Measurements from ENCODE around the gene NOSIP. TPM values are rescaled to one million over a fixed set of nuclear protein-coding genes. Genes with fewer than 3 reads are reported as not detected.
A peak's percentile ranks its signal among the peaks of the same experiment; 100 is the strongest.

NOSIP gene
- total RNA-seq, 1 experiment from 2014 or later, result 172 TPM

DNA sequence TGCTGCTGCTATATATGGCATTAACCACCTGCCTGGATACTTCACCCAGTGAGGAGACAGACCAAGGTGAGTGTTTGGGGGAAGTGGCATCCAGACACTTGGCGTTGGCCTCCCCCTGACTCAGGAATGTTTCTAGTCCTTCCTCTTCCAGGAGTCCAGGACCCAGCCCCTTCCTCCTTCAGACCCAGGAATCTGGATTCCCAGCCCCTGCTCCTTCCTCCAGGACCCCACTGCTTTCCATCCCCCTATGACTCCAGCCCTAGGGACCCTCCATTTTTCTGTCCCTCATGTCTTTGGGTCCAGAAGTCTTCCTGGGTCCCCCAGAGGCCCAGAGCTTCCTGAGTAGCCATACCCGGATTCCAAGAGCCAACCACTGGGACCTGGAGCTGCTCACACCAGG lies 2.9 kb upstream of the NOSIP start:
- no peak for DNase-seq (ENCODE audit: low read depth)
- in situ Hi-C loops (cut with HindIII; ENCODE audit: low pct_unique_long_range_greater_than_20kb, low sequenced_read_pairs), result no loop called here

DNA sequence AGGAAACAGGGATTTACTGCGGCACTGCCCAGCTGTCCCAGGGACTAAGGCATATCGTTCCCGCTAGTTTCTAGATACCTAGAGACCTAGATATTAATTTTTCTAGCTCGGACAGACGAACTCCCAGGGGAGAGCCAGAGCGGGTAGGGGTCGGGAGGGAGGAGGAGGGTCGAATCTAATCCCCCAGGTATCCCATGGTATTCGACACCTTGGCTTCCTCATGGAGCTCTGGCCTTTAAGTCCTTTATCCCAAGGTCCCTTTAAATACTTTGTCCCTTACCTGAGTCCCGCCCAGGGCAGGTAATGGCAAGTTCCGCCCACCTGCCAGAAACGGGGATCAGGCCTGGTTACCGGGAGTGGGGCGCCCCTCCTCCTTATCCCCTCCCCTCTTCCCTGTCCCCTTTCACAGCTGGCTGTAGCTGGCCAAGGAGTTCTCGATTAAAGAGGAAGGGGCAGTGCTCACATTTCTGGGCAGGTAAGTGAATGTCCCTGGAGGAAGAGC lies 702 bp upstream of the NOSIP start, which contains the start of gene PRRG2:
Gene PRRG2 (plus strand): TSS at position 310 of the 502 bp plus-strand sequence. CDS start 1,904 bp downstream, outside the sequence.
- in situ Hi-C loops (cut with HindIII; ENCODE audit: low pct_unique_long_range_greater_than_20kb, low sequenced_read_pairs), result no loop called here
- DNase-seq (ENCODE audit: low read depth), result no peak

GRCh38 chr19:49579947-49580263 lies 451 bp downstream of the NOSIP start:
- in situ Hi-C loops (cut with HindIII; ENCODE audit: low pct_unique_long_range_greater_than_20kb, low sequenced_read_pairs), result no loop called here
- DNase-seq (ENCODE audit: low read depth), result no peak

DNA sequence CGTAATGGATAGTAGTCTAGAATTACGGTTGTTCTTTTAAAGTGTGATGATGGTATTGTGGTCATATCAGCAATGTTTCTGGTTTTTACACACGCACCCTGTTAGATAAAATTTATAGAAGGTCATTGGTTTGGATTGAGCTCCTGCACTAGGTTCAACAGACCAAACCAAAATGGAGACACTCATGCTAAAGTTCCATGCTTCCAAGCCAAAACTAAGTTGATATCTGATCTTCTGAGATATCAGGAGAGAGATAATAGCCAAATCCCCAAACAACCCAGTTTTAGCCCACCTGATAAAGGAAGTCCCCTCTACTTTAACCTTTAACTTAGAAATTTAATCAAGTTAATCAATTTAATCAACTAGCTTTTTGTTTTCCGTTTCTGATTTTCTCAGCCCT lies 1.2 kb downstream of the NOSIP start:
- in situ Hi-C loops (cut with HindIII; ENCODE audit: low pct_unique_long_range_greater_than_20kb, low sequenced_read_pairs), result no loop called here

GRCh38 chr19:49574206-49574755 lies 6.1 kb downstream of the NOSIP start:
- in situ Hi-C loops (cut with HindIII; ENCODE audit: low pct_unique_long_range_greater_than_20kb, low sequenced_read_pairs), result no loop called here
- no peak for DNase-seq (ENCODE audit: low read depth)

More for the DNA sequence above, 1.2 kb downstream of the NOSIP start:
- no peak for DNase-seq (ENCODE audit: low read depth)

- in situ Hi-C loops (cut with HindIII; ENCODE audit: low pct_unique_long_range_greater_than_20kb, low sequenced_read_pairs), result no loop called here
- no peak for DNase-seq (ENCODE audit: low read depth)
These were observed 6.9 kb downstream of the NOSIP start for GRCh38 chr19:49573425-49573824.

DNA sequence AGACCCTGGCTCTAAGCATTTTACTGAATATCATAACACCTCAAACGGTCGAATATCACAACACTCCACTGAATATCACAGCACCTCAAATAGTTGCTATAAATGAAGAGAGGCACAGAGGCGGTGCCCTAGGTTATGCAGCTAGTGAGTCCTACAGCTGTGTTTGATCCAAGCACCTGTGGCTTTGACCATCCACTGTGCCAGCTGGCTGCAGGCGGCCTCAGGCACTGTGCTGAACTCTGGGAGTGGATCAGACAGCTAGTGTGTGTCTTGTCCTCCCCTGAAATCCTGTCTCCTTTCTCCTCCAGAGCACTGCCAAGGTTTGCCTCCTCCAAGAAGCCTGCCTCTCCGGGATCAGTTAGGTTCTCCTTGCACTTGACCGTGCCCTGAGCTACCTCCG lies 7.3 kb downstream of the NOSIP start:
- in situ Hi-C loops (cut with HindIII; ENCODE audit: low pct_unique_long_range_greater_than_20kb, low sequenced_read_pairs), result no loop called here

DNA sequence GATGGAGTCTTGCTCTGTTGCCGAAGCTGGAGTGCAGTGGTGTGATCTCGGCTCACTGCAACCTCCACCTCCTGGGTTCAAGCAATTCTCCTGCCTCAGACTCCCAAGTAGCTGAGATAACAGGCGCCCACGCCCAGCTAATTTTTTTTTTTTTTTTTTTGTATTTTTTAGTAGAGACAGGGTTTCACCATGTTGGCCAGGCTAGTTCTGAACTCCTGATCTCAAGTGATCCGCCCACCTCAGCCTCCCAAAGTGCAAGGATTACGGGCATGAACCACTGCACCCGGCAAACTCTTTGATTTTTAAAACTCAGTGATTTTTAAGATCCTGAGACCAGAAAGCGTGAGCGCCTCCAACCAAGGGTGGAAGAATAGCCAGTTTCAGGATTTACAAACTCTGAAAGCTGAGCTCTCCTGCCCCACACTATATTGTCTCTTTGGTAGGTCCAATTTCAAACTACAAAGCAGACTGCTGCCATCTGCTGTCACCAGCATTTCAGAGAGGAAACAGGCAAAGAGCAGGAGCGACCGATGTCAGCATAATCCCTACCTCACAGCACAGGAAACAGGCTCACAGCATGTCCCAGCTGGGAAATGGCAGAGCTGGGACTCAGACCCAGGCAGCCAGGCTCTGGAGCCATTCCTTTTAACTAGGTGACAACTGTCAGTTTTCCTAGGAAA lies 9.2 kb downstream of the NOSIP start:
- peak; percentile 30 for DNase-seq (ENCODE audit: low read depth)
- in situ Hi-C loops (cut with HindIII; ENCODE audit: low pct_unique_long_range_greater_than_20kb, low sequenced_read_pairs), result no loop called here

More for the DNA sequence above, 7.3 kb downstream of the NOSIP start:
- DNase-seq (ENCODE audit: low read depth), result no peak

- peak; percentile 68 for DNase-seq (ENCODE audit: low read depth)
- in situ Hi-C loops (cut with HindIII; ENCODE audit: low pct_unique_long_range_greater_than_20kb, low sequenced_read_pairs), result no loop called here
These were observed 10.1 kb downstream of the NOSIP start for GRCh38 chr19:49570138-49570856.

GRCh38 chr19:49567861-49568441 lies 12.4 kb downstream of the NOSIP start:
- in situ Hi-C loops (cut with HindIII; ENCODE audit: low pct_unique_long_range_greater_than_20kb, low sequenced_read_pairs), result no loop called here
- no peak for DNase-seq (ENCODE audit: low read depth)

- in situ Hi-C loops (cut with HindIII; ENCODE audit: low pct_unique_long_range_greater_than_20kb, low sequenced_read_pairs), result no loop called here
- DNase-seq (ENCODE audit: low read depth), result no peak
These were observed 14.1 kb downstream of the NOSIP start for GRCh38 chr19:49566302-49566701.

DNA sequence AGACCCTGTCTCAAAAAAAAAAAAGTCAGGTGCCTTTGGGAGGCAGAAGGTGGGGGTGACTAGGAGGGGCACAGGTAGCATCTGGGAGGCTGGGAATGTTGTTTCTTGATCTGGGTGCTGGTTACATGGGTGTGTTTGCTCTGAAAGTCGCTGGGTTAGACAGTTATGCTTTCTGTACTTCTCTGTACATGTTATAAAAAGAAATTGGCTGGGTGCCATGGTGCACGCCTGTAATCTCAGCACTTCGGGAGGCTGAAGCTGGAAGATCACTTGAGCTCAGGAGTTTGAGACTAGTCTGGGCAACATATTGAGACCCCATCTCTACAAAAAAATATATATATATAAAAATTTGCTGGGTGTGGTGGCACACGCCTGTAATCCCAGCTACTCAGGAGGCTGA lies 15.1 kb downstream of the NOSIP start:
- no peak for DNase-seq (ENCODE audit: low read depth)
- in situ Hi-C loops (cut with HindIII; ENCODE audit: low pct_unique_long_range_greater_than_20kb, low sequenced_read_pairs), result no loop called here

DNA sequence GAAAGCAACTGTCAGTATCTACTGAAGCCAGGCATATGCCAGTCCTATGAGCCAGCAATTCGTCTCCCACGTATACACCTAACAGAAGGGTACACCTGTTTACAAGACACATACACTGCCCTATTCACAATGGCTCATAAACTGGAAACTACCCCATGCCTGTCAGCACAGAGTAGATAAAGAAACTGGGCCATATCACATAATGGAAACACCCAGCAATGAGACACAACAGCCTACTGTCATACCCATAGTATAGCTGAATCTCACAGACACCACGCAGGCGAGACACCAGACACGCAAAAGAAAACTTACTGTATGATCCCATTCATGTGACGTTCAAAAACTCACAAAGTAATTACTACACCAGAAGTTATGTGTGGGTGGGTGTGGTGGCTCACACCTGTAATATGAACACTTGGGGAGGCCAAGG lies 15.7 kb downstream of the NOSIP start:
- DNase-seq (ENCODE audit: low read depth), result no peak
- in situ Hi-C loops (cut with HindIII; ENCODE audit: low pct_unique_long_range_greater_than_20kb, low sequenced_read_pairs), result no loop called here

- in situ Hi-C loops (cut with HindIII; ENCODE audit: low pct_unique_long_range_greater_than_20kb, low sequenced_read_pairs), result no loop called here
- no peak for DNase-seq (ENCODE audit: low read depth)
These were observed 19.9 kb downstream of the NOSIP start for GRCh38 chr19:49560358-49560900.

GRCh38 chr19:49559928-49560327 lies 20.4 kb downstream of the NOSIP start:
- in situ Hi-C loops (cut with HindIII; ENCODE audit: low pct_unique_long_range_greater_than_20kb, low sequenced_read_pairs), result no loop called here
- no peak for DNase-seq (ENCODE audit: low read depth)

- in situ Hi-C loops (cut with HindIII; ENCODE audit: low pct_unique_long_range_greater_than_20kb, low sequenced_read_pairs), result no loop called here
- DNase-seq (ENCODE audit: low read depth), result no peak
These were observed 20.9 kb downstream of the NOSIP start for GRCh38 chr19:49559443-49559842.

DNA sequence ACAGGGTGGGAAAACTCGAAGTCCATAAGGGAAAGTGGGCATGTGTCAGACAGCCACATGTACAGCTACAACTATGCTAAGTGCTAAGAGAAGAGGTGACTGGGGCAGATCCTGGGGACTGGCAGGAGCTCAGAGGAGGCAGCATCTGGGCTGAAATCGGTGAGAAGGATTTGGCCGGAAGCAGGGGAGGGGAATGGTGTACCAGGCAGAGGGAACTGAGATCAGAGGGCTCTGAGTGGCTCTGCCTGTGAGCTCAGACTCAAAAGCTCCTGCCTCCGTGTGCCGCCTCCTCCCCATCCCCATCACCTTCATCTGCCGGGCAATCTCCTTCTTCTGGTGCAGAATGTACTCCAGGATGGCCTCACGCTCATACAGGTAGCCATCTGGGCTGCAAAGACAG lies 21.8 kb downstream of the NOSIP start:
- DNase-seq (ENCODE audit: low read depth), result no peak
- in situ Hi-C loops (cut with HindIII; ENCODE audit: low pct_unique_long_range_greater_than_20kb, low sequenced_read_pairs), result no loop called here

- in situ Hi-C loops (cut with HindIII; ENCODE audit: low pct_unique_long_range_greater_than_20kb, low sequenced_read_pairs), result no loop called here
- DNase-seq (ENCODE audit: low read depth), result no peak
These were observed 22.6 kb downstream of the NOSIP start for GRCh38 chr19:49557641-49558325.
